GM12878 (cell line): Measurements from ENCODE around the gene NRSN1. TPM values are rescaled to one million over a fixed set of nuclear protein-coding genes. Genes with fewer than 3 reads are reported as not detected.

Experiments
- ATAC-seq: fragments of 200-7000 bp; cut with Tn5 transposase; 3 replicates; pipeline ENCODE4 v1.9.1; 2020; ENCODE audit warnings: mild to moderate bottlenecking, moderate library complexity
- BruUV-seq: library from RNA; stranded (reverse); fragments of 400-500 nt; replicated peaks from 2 replicates; lab custom pipeline; 2021; lab: Mats Ljungman, UMichigan
- CTCF ChIA-PET: fragments of 300-600 bp; sonication (Branson Sonifier 250); formaldehyde crosslinking; extraction: SDS; loops from one replicate; lab custom pipeline; 2021; ENCODE audit warnings: inconsistent platforms; lab: Yijun Ruan, JAX
- POLR2A ChIA-PET: fragments of 350-600 bp; formaldehyde crosslinking; extraction: SDS; loops from one replicate; lab custom pipeline; 2021; ENCODE audit warnings: inconsistent platforms; lab: Charles Lee
- RAD21 ChIA-PET: fragments of 300-600 bp; sonication (Branson Sonifier 250); formaldehyde crosslinking; loops from one replicate; lab custom pipeline; 2023; ENCODE audit warnings: antibody characterized with exemption; ENCODE audit not compliant: unreplicated experiment; lab: Charles Lee
- SMC1A ChIA-PET: fragments of 300-600 bp; sonication (Branson Sonifier 250); formaldehyde crosslinking; loops from one replicate; lab custom pipeline; 2023; ENCODE audit not compliant: unreplicated experiment, uncharacterized antibody; lab: Charles Lee
- DNase-seq: peaks from one replicate; pipeline ENCODE4 v3.0.0-alpha.2; 2011; ENCODE audit warnings: low read depth, low spot score
- FAIRE-seq: peaks from 3 replicates; lab custom pipeline; 2011; peaks lifted over from hg19 to GRCh38; lab: Jason Lieb, UNC
- H2AFZ ChIP-seq: 2 replicates; pipeline ENCODE4 v1.6.0; 2011; ENCODE audit warnings: low read depth, low read length, control low read depth; ENCODE audit not compliant: control insufficient read depth
- H3K27ac ChIP-seq: 2 replicates; pipeline ENCODE4 v1.5.1; 2011; ENCODE audit warnings: control low read depth; ENCODE audit not compliant: control insufficient read depth, insufficient read depth
- H3K27me3 ChIP-seq, 2 experiments: replicated peaks in 1 of 2; 2 replicates each; pipeline versions ENCODE4 v1.6.0 to v1.6.1; 2011; ENCODE audit warnings: low read length in 1 of 2; ENCODE audit not compliant: control insufficient read depth in 2 of 2, insufficient read depth in 2 of 2
- H3K36me3 ChIP-seq, 2 experiments: 2 replicates each; pipeline ENCODE4 v1.5.1; 2011; ENCODE audit warnings: low read length in 1 of 2; ENCODE audit not compliant: control insufficient read depth in 2 of 2, insufficient read depth in 2 of 2
- H3K4me1 ChIP-seq: 2 replicates; pipeline ENCODE4 v1.6.1; 2011; ENCODE audit warnings: mild to moderate bottlenecking, low read length, moderate library complexity, mixed read lengths; ENCODE audit not compliant: control insufficient read depth, insufficient read depth
- H3K4me2 ChIP-seq: 2 replicates; pipeline ENCODE4 v1.6.0; 2011; ENCODE audit warnings: control low read depth; ENCODE audit not compliant: control insufficient read depth, insufficient read depth
- H3K4me3 ChIP-seq: fragments of 200-600 bp; sonication (generic); 2 replicates; pipeline ENCODE4 v1.5.1; 2016
- H3K79me2 ChIP-seq: 2 replicates; pipeline ENCODE4 v1.6.0; 2011; ENCODE audit warnings: low read length; ENCODE audit not compliant: control insufficient read depth, insufficient read depth
- H3K9ac ChIP-seq: 2 replicates; pipeline ENCODE4 v1.8.0; 2011; ENCODE audit warnings: low read length, control low read depth, mixed read lengths; ENCODE audit not compliant: control insufficient read depth, insufficient read depth
- H3K9me3 ChIP-seq: replicated peaks from 3 replicates; pipeline ENCODE4 v1.5.1; 2011; ENCODE audit warnings: mild to moderate bottlenecking, low read length; ENCODE audit not compliant: control insufficient read depth, insufficient read depth
- H4K20me1 ChIP-seq: 2 replicates; pipeline ENCODE4 v1.6.0; 2011; ENCODE audit not compliant: control insufficient read depth, insufficient read depth
- DPF2 ChIP-seq: fragments of 450-650 bp; IDR thresholded peaks from 2 replicates; pipeline ENCODE4 v1.6.1; 2017; ENCODE audit warnings: mild to moderate bottlenecking
- IRF5 ChIP-seq: fragments of 450-650 bp; IDR thresholded peaks from 2 replicates; pipeline ENCODE4 v1.6.1; 2017; ENCODE audit warnings: borderline replicate concordance
- MLLT1 ChIP-seq: fragments of 450-650 bp; IDR thresholded peaks from 2 replicates; pipeline ENCODE4 v1.6.1; 2016; ENCODE audit warnings: mild to moderate bottlenecking
- REST ChIP-seq: IDR thresholded peaks from 2 replicates; pipeline ENCODE4 v1.6.1; 2012; ENCODE audit warnings: mild to moderate bottlenecking, low read depth, low read length
- RUNX3 ChIP-seq: IDR thresholded peaks from 2 replicates; pipeline ENCODE4 v1.6.1; 2012; ENCODE audit warnings: low read length, inconsistent platforms
- STAT1 ChIP-seq: fragments of 450-650 bp; conservative IDR thresholded peaks from 2 replicates; pipeline ENCODE4 v1.6.1; 2014; ENCODE audit warnings: antibody characterized with exemption, mild to moderate bottlenecking
- TCF12 ChIP-seq: IDR thresholded peaks from 2 replicates; pipeline ENCODE4 v1.6.1; 2011; ENCODE audit warnings: low read depth, mild to moderate bottlenecking, low read length
- WGBS: methylation state at CpG from one replicate; pipeline ENCODE4 v1.1.6; 2016; ENCODE audit warnings: low lambda C conversion rate; ENCODE audit not compliant: insufficient replicate concordance, insufficient coverage; ENCODE audit errors: missing lambda C conversion rate; 5-methylcytosine and 5-hydroxymethylcytosine counted together
- in situ Hi-C: fragments of 300-500 bp; cut with MboI; formaldehyde crosslinking; loops from 9 replicates; pipeline ENCODE4 v1.14.3; 2018; ENCODE audit warnings: mixed read lengths
- intact Hi-C: fragments of 100-400 bp; cut with micrococcal nuclease; formaldehyde crosslinking; loops from one replicate; pipeline ENCODE4 v1.14.2; 2022; ENCODE audit not compliant: unreplicated experiment
- polyA plus RNA-seq, 11 experiments: library from polyadenylated mRNA; depleted of rRNA in 4 of 11; unstranded in 6 of 11; stranded (reverse) in 5 of 11; fragments of >200 nt; fragmentation: Nextera tagmentation in 4 of 11; fragmentation: Illumina TruSeq in 1 of 11; extraction: Ambion mirVana in 4 of 11; extraction: Trizol in 1 of 11; gene quantifications; 1 replicate in 1 of 11; 2 replicates in 10 of 11; pipeline versions ENCODE4 v1.2.1 to v1.2.3, GENCODE V29; 2011 to 2016; ENCODE audit warnings: inconsistent platforms in 2 of 11, missing spikeins in 2 of 11, low read depth in 1 of 11
- total RNA-seq, 4 experiments: library from RNA; depleted of rRNA in 3 of 4; stranded (reverse); fragments of >200 nt in 3 of 4; fragmentation: Illumina TruSeq in 1 of 4; extraction: Trizol in 1 of 4; gene quantifications; 2 replicates each; pipeline versions ENCODE4 v1.2.1 to v1.2.3, GENCODE V29; 2013 to 2021
- TF ChIP-seq, protein P1 (sequence below): IDR thresholded peaks from 2 replicates; pipeline ENCODE4 v1.6.1; 2011; ENCODE audit warnings: low read depth, low read length, improper control_type of control experiment, borderline replicate concordance

Gene NRSN1
- total and polyA plus RNA-seq, 10 of the 15 experiments (the other 5 are each of a cell fraction or from before 2014, with no cell fraction given) = not detected

DNA sequence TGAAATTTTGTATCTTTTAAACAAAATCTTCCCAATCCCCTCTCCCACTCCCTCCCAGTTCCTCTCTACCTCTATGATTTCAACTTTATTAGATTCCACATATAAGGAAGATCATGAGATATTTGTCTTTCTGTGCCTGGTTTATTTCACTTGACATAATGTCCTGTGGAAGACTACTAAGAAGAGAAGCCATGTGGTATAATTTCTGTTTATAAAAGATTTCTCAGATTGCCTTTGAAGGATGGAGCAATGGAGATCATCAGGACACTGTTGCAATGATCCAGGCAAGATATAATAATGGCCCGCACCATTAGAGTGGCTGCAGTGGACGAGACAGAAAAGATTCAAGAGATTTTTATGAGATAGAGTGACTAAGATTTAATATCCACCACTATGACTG is 13.1 kb downstream of the NRSN1 start:
- FAIRE-seq (no peak), ATAC-seq (no peak), DNase-seq (no peak)
- POLR2A ChIA-PET = no interaction called here
- Histone ChIP-seq H3K9me3 (no peaks in the 10 kb centered on the region; the same call in 2 of the 3 replicates), H4K20me1 (no peaks in the 10 kb centered on the region), H3K36me3 (no peaks in the 10 kb centered on the region), H3K4me2 (no peak overlapping the region), H2AFZ (no peak overlapping the region), H3K9ac (no peak overlapping the region), H3K79me2 (no peaks in the 10 kb centered on the region), H3K27ac (no peak overlapping the region), H3K4me1 (no peaks in the 10 kb centered on the region), H3K27me3 (no peaks in the 10 kb centered on the region)
- intact Hi-C loops = no loop called here
- in situ Hi-C loops = no loop called here
- BruUV-seq = no TSS peak
- CTCF ChIA-PET = no interaction called here
- no peak for TF ChIP-seq STAT1
- TF ChIP-seq TCF12 = no peak
- TF ChIP-seq RUNX3 = no peak
- TF ChIP-seq MLLT1 = no peak
- TF ChIP-seq IRF5 = no peak
- TF ChIP-seq REST = no peak
- TF ChIP-seq DPF2 = no peak
- TF ChIP-seq, protein P1, sequence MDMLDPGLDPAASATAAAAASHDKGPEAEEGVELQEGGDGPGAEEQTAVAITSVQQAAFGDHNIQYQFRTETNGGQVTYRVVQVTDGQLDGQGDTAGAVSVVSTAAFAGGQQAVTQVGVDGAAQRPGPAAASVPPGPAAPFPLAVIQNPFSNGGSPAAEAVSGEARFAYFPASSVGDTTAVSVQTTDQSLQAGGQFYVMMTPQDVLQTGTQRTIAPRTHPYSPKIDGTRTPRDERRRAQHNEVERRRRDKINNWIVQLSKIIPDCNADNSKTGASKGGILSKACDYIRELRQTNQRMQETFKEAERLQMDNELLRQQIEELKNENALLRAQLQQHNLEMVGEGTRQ = no peak
- TF ChIP-seq, all 136 proteins: peak for 0
- ChIA-PET RAD21 (no interaction called here), SMC1A (no interaction called here)
- WGBS = 41% methylated on average over 2 of the region's 2 CpGs
- no peak overlapping the region for H3K4me3 ChIP-seq
